WERI-Rb-1 (cell line): ENCODE measurements around the gene PFDN4.

Experiments used
- DNase-seq: peaks from one replicate; pipeline ENCODE4 v3.0.0-alpha.2; 2020
- H3K27ac ChIP-seq: fragments of 250-450 bp; sonication (Bioruptor Pico); 2 replicates; pipeline ENCODE4 v1.5.1; 2020; ENCODE audit warnings: mild to moderate bottlenecking, moderate library complexity
- H3K27me3 ChIP-seq: fragments of 250-450 bp; sonication (Bioruptor Pico); 2 replicates; pipeline ENCODE4 v1.5.1; 2021; ENCODE audit warnings: mild to moderate bottlenecking, low read depth, moderate library complexity; ENCODE audit not compliant: insufficient read depth, severe bottlenecking
- H3K36me3 ChIP-seq: fragments of 250-450 bp; sonication (Bioruptor Pico); 2 replicates; pipeline ENCODE4 v1.5.1; 2020; ENCODE audit warnings: mild to moderate bottlenecking, moderate library complexity
- H3K4me3 ChIP-seq: 2 replicates; pipeline ENCODE4 v1.5.1; 2011; ENCODE audit warnings: low read depth, mild to moderate bottlenecking, control low read depth, low read length
- H3K9me3 ChIP-seq: fragments of 250-450 bp; sonication (Bioruptor Pico); 2 replicates; pipeline ENCODE4 v1.5.1; 2021; ENCODE audit warnings: mild to moderate bottlenecking, moderate library complexity; ENCODE audit not compliant: severe bottlenecking
- TF ChIP-seq, protein P1 (sequence below): IDR thresholded peaks from 2 replicates; pipeline ENCODE4 v1.5.1; 2011; ENCODE audit warnings: low read depth, mild to moderate bottlenecking, control low read depth, inconsistent platforms, low read length

PFDN4 gene

GRCh38 chr20:54161821-54162149, 46.1 kb upstream of the PFDN4 start:
- no peak for DNase-seq

DNA sequence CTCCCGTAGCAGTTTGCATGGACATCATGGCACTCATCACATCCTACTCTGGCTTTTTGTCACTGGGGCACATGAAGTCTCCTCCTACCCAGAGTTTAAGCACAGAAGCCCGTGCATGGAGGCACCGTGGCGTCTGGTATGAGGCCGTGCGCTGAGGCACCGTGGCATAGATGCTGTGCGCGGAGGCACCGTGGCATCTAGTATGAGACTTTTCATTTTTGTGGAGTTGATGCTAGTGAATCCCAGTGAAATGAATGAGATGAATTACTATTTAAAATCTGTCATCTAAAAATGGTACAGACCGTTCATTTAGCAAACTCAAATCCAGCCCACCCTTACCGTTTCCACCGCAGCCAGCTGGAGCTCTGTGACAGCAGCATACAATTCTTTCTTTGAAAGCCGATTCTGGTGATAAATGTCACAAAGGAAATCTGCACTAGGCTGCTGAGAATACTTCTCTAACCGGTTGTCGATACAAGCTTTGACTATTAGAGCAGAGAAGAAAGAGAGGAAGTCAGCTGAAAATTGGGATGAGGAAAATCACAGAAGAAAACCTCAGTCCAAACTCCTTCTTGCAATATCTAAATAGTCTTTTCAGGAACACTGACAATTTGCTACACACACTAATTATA, 45.4 kb upstream of the PFDN4 start:
- peaks cover 82% of the 10 kb centered on the region for H3K27me3 ChIP-seq
- no peaks in the 10 kb centered on the region for H3K36me3 ChIP-seq
- H3K4me3 ChIP-seq, result no peak overlapping the region
- H3K27ac ChIP-seq, result no peak overlapping the region
- TF ChIP-seq, protein P1, sequence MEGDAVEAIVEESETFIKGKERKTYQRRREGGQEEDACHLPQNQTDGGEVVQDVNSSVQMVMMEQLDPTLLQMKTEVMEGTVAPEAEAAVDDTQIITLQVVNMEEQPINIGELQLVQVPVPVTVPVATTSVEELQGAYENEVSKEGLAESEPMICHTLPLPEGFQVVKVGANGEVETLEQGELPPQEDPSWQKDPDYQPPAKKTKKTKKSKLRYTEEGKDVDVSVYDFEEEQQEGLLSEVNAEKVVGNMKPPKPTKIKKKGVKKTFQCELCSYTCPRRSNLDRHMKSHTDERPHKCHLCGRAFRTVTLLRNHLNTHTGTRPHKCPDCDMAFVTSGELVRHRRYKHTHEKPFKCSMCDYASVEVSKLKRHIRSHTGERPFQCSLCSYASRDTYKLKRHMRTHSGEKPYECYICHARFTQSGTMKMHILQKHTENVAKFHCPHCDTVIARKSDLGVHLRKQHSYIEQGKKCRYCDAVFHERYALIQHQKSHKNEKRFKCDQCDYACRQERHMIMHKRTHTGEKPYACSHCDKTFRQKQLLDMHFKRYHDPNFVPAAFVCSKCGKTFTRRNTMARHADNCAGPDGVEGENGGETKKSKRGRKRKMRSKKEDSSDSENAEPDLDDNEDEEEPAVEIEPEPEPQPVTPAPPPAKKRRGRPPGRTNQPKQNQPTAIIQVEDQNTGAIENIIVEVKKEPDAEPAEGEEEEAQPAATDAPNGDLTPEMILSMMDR, result no peak
- no peaks in the 10 kb centered on the region for H3K9me3 ChIP-seq
- no peak for DNase-seq

More at GRCh38 chr20:54161821-54162149, 46.1 kb upstream of the PFDN4 start:
- Histone ChIP-seq H3K27me3 (peaks cover 82% of the 10 kb centered on the region), H3K4me3 (no peak overlapping the region), H3K9me3 (no peaks in the 10 kb centered on the region), H3K36me3 (no peaks in the 10 kb centered on the region), H3K27ac (no peak overlapping the region)
- TF ChIP-seq, protein P1, result no peak

DNA sequence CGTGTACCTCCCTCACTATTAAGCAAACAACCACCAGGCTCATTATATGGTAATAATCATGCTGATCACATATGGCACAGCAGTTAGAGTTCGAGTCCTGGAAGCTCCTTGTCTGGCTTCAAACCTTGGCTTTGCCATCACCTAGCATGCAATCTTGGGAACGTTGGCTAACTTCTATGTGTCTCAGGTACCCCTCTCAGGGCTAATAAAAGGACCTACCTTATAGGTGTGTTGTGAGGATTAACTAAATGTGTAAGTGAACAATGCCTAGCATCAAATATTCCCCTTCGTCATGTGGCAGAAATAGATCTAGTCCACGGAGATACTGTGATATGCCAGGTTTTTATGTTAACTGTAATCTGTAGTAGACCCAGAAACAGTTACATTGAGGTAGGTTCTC, 44.5 kb upstream of the PFDN4 start:
- TF ChIP-seq, protein P1, result no peak
- no peak overlapping the region for H3K27ac ChIP-seq
- peaks cover 82% of the 10 kb centered on the region for H3K27me3 ChIP-seq
- no peak for DNase-seq
- no peaks in the 10 kb centered on the region for H3K36me3 ChIP-seq
- no peak overlapping the region for H3K4me3 ChIP-seq
- H3K9me3 ChIP-seq, result no peaks in the 10 kb centered on the region

DNA sequence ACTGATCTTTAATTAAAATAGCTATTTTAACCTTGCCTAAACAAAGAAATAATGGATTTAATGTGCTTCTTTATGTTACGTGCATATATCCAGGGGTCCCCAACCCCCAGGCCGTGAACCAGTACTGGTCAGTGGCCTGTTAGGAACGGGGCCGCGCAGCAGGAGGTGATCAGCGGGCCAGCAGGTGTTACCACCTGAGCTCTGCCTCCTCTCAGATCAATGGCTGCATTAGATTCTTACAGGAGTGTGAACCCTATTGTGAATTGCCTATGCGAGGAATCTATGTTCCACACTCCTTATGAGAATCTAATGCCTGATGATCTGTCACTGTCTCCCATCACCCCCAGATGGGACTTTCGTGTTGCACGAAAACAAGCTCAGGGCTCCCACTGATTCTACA, 42.9 kb upstream of the PFDN4 start:
- TF ChIP-seq, protein P1, result no peak
- peaks cover 82% of the 10 kb centered on the region for H3K27me3 ChIP-seq
- no peak overlapping the region for H3K27ac ChIP-seq

DNA sequence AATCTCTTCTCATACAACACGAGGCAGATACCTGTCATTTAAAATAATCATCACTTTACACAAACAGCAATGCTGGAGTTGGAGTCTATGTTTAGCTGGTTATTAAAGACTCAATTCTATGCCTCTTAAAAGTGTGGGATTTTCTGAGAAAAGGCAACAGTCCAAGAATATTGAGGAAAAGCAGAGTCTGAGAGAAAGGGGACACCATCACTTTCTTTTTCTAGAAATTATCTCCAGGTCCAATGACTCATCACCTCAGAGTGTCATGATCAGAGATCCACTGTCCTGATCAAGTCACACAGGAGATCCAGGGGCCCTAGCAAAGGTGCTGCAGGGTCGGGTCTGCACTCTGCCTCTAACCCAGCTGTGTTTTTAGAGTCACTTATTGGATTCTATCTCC, 42.1 kb upstream of the PFDN4 start:
- H3K9me3 ChIP-seq, result no peaks in the 10 kb centered on the region
- no peak for DNase-seq
- H3K27me3 ChIP-seq, result peaks cover 82% of the 10 kb centered on the region
- no peak overlapping the region for H3K4me3 ChIP-seq
- H3K36me3 ChIP-seq, result no peaks in the 10 kb centered on the region
- TF ChIP-seq, protein P1, result no peak
- no peak overlapping the region for H3K27ac ChIP-seq

More for the DNA sequence above, 42.9 kb upstream of the PFDN4 start:
- no peaks in the 10 kb centered on the region for H3K9me3 ChIP-seq
- no peaks in the 10 kb centered on the region for H3K36me3 ChIP-seq
- no peak overlapping the region for H3K4me3 ChIP-seq
- DNase-seq, result no peak

DNA sequence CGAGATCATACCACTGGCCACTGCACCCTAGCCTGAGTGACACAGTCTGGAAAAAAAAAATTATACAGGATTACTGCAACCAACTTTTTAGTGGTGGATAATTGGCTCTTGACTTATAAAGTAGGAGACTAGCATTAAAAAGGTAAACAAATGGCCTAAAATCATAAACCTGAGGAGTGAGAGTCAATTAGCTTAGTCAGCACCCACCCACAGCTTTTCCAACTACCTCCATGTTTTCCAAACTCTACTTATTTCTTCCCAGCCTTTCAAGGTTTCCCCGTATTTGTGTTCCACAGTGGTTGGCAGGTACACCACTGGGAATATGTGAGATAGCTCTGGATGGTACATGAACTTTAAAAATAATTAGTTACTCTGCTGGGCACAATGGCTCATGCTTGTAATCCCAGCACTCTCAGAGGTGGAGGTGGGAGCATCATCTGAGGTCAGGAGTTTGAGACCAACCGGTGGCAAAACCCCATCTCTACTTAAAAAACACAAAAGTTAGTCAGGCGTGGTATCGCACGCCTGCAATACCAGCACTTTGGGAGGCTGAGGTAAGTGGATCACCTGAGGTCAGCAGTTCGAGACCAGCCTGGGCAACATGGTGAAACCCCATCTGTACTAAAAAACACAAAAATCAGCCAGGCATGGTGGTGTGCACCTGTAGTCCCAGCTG, 40.8 kb upstream of the PFDN4 start:
- Histone ChIP-seq H3K36me3 (no peaks in the 10 kb centered on the region), H3K4me3 (no peak overlapping the region), H3K27ac (no peak overlapping the region), H3K27me3 (peaks cover 83% of the 10 kb centered on the region), H3K9me3 (no peaks in the 10 kb centered on the region)
- no peak for DNase-seq
- TF ChIP-seq, protein P1, result no peak
